NCI-H748 treated with DMSO at 0.1 percent for 48 hours (cell line): ENCODE measurements around the gene NELL1.

ENCODE experiments used
- DNase-seq: peaks from one replicate; lab custom pipeline; 2025; lab: John Stamatoyannopoulos, UW

Gene NELL1

GRCh38 chr11:20874358-20874757, 205.0 kb downstream of the NELL1 start:
- DNase-seq, result no peak

- DNase-seq, result no peak
Observed at GRCh38 chr11:20875889-20876288, 206.5 kb downstream of the NELL1 start.

GRCh38 chr11:20876738-20877137, 207.4 kb downstream of the NELL1 start:
- DNase-seq, result no peak

- DNase-seq, result no peak
Observed at GRCh38 chr11:20880094-20880493, 210.7 kb downstream of the NELL1 start.

- no peak for DNase-seq
Observed at GRCh38 chr11:20881328-20882079, 212.1 kb downstream of the NELL1 start.

- peak; percentile 17 for DNase-seq
Observed at GRCh38 chr11:20887137-20887536, 217.8 kb downstream of the NELL1 start.

GRCh38 chr11:20894296-20894695, 224.9 kb downstream of the NELL1 start:
- DNase-seq, result no peak

- no peak for DNase-seq
Observed at GRCh38 chr11:20909995-20910726, 240.8 kb downstream of the NELL1 start.

- DNase-seq, result no peak
Observed at GRCh38 chr11:20910733-20911132, 241.3 kb downstream of the NELL1 start.

GRCh38 chr11:20912065-20912821, 242.9 kb downstream of the NELL1 start:
- DNase-seq, result no peak

GRCh38 chr11:20912922-20913512, 243.6 kb downstream of the NELL1 start:
- peak; percentile 91 for DNase-seq

- DNase-seq, result no peak
Observed at GRCh38 chr11:20917306-20917705, 247.9 kb downstream of the NELL1 start.

GRCh38 chr11:20926799-20927540, 257.6 kb downstream of the NELL1 start:
- peak; percentile 91 for DNase-seq

GRCh38 chr11:20931029-20931428, 261.6 kb downstream of the NELL1 start:
- no peak for DNase-seq

GRCh38 chr11:20933086-20933485, 263.7 kb downstream of the NELL1 start:
- DNase-seq, result no peak

GRCh38 chr11:20933958-20934357, 264.6 kb downstream of the NELL1 start:
- DNase-seq, result no peak

- no peak for DNase-seq
Observed at GRCh38 chr11:20934516-20934915, 265.1 kb downstream of the NELL1 start.

GRCh38 chr11:20937826-20938225, 268.4 kb downstream of the NELL1 start:
- no peak for DNase-seq

GRCh38 chr11:20949585-20949984, 280.2 kb downstream of the NELL1 start:
- DNase-seq, result no peak

- no peak for DNase-seq
Observed at GRCh38 chr11:20962581-20962980, 293.2 kb downstream of the NELL1 start.

- no peak for DNase-seq
Observed at GRCh38 chr11:20963596-20963995, 294.2 kb downstream of the NELL1 start.

GRCh38 chr11:20964985-20965384, 295.6 kb downstream of the NELL1 start:
- no peak for DNase-seq
